CD4-positive, alpha-beta T cell (primary cell): ENCODE data around the gene BCL2L2. TPM values are rescaled to one million over a fixed set of nuclear protein-coding genes. Genes with fewer than 3 reads are reported as not detected.
"Not testable (repeated sequence)": the region's sequence is repeated elsewhere in the genome, so short reads cannot be mapped to it uniquely, and the experiment has no call there.

Experiments
- ATAC-seq: fragments of 200-7000 bp; cut with Tn5 transposase; one replicate; pipeline ENCODE4 v1.10.0; 2022; ENCODE audit warnings: mild to moderate bottlenecking; ENCODE audit not compliant: poor library complexity
- CTCF ChIA-PET: fragments of 350-600 bp; sonication (Branson Sonifier 250); formaldehyde crosslinking; loops from one replicate; lab custom pipeline; 2021; ENCODE audit warnings: antibody characterized with exemption, inconsistent platforms; lab: Charles Lee
- POLR2A ChIA-PET: fragments of 350-600 bp; sonication (Branson Sonifier 250); formaldehyde crosslinking; loops from one replicate; lab custom pipeline; 2021; ENCODE audit warnings: antibody characterized with exemption, inconsistent platforms; lab: Charles Lee
- DNase-seq, 14 experiments: peaks; one replicate each; pipeline ENCODE4 v3.0.0-alpha.2; 2013 to 2020; ENCODE audit warnings: mixed read lengths in 2 of 14
- H3K27ac ChIP-seq, 2 donors: one replicate each; pipeline versions ENCODE4 v1.5.1 to v1.7.0; 2013; ENCODE audit warnings: low read length in 2 of 2, low read depth in 1 of 2, mild to moderate bottlenecking in 1 of 2
- H3K27me3 ChIP-seq, 2 experiments: 1 replicate in 1 of 2; 2 replicates in 1 of 2; pipeline versions ENCODE4 v1.6.1 to v1.7.0; 2013; ENCODE audit warnings: low read length in 2 of 2, control low read depth in 1 of 2, mild to moderate bottlenecking in 1 of 2, moderate library complexity in 1 of 2; ENCODE audit not compliant: insufficient read depth in 2 of 2, control insufficient read depth in 1 of 2
- H3K36me3 ChIP-seq: one replicate; pipeline ENCODE4 v1.6.1; 2013; ENCODE audit warnings: low read length, control low read depth; ENCODE audit not compliant: insufficient read depth
- H3K4me1 ChIP-seq: one replicate; pipeline ENCODE4 v1.6.1; 2013; ENCODE audit warnings: low read length, control low read depth; ENCODE audit not compliant: insufficient read depth
- H3K4me3 ChIP-seq: one replicate; pipeline ENCODE4 v1.5.1; 2013; ENCODE audit warnings: mild to moderate bottlenecking, low read length, moderate library complexity
- H3K9me3 ChIP-seq, 2 experiments: 1 replicate in 1 of 2; 2 replicates in 1 of 2; pipeline versions ENCODE4 v1.6.1 to v1.7.0; 2013; ENCODE audit warnings: low read length in 2 of 2, mild to moderate bottlenecking in 2 of 2, control low read depth in 1 of 2, moderate library complexity in 1 of 2; ENCODE audit not compliant: control insufficient read depth in 1 of 2, insufficient read depth in 1 of 2
- H3K27ac Mint-ChIP-seq: one replicate; pipeline ENCODE4 v1.8.0; 2020; ENCODE audit warnings: mixed read lengths
- H3K27me3 Mint-ChIP-seq: one replicate; pipeline ENCODE4 v1.8.0; 2021; ENCODE audit warnings: mixed read lengths
- H3K36me3 Mint-ChIP-seq: one replicate; pipeline ENCODE4 v1.8.0; 2021; ENCODE audit warnings: low read depth, mixed read lengths
- H3K4me1 Mint-ChIP-seq: one replicate; pipeline ENCODE4 v1.8.0; 2021; ENCODE audit warnings: low read depth, mixed read lengths
- H3K4me3 Mint-ChIP-seq: one replicate; pipeline ENCODE4 v1.8.0; 2020; ENCODE audit warnings: mild to moderate bottlenecking, mixed read lengths
- H3K9me3 Mint-ChIP-seq: one replicate; pipeline ENCODE4 v1.8.0; 2020; ENCODE audit warnings: mixed read lengths
- intact Hi-C, 2 experiments: fragments of 100-400 bp; cut with DNase I in 1 of 2; cut with micrococcal nuclease in 1 of 2; formaldehyde crosslinking; loops; one replicate each; pipeline versions ENCODE4 v1.15.1 to v1.9.0; 2023 to 2025; cut with DNase I, micrococcal nuclease
- total RNA-seq, 174 experiments: library from RNA in 2 of 174; stranded (reverse) in 2 of 174; gene quantifications; one replicate each; pipeline ENCODE4 v1.2.3 and lab custom pipeline; 2021 to 2026
- TF ChIP-seq, protein P1 (sequence below): fragments of 200-600 bp; IDR thresholded peaks from one replicate; pipeline ENCODE4 v1.8.0; 2022; ENCODE audit warnings: antibody characterized with exemption, mild to moderate bottlenecking

The BCL2L2 gene
- total RNA-seq, 2 experiments from 2014 or later, result 2.3 to 3.7 TPM

- CTCF ChIA-PET, result no interaction called here
- no peaks in the 10 kb centered on the region for H3K9me3 ChIP-seq
- H3K27me3 Mint-ChIP-seq, result no peaks in the 10 kb centered on the region
- TF ChIP-seq, protein P1, sequence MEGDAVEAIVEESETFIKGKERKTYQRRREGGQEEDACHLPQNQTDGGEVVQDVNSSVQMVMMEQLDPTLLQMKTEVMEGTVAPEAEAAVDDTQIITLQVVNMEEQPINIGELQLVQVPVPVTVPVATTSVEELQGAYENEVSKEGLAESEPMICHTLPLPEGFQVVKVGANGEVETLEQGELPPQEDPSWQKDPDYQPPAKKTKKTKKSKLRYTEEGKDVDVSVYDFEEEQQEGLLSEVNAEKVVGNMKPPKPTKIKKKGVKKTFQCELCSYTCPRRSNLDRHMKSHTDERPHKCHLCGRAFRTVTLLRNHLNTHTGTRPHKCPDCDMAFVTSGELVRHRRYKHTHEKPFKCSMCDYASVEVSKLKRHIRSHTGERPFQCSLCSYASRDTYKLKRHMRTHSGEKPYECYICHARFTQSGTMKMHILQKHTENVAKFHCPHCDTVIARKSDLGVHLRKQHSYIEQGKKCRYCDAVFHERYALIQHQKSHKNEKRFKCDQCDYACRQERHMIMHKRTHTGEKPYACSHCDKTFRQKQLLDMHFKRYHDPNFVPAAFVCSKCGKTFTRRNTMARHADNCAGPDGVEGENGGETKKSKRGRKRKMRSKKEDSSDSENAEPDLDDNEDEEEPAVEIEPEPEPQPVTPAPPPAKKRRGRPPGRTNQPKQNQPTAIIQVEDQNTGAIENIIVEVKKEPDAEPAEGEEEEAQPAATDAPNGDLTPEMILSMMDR, result no peak
- peaks cover 30% of the 10 kb centered on the region for H3K4me1 ChIP-seq
- no peak overlapping the region for H3K4me3 ChIP-seq
- H3K27me3 ChIP-seq, result no peaks in the 10 kb centered on the region
- no peak overlapping the region for H3K4me3 Mint-ChIP-seq
- peaks cover 34% of the 10 kb centered on the region for H3K4me1 Mint-ChIP-seq
- no peak for DNase-seq
- ATAC-seq, result no peak
- no peak overlapping the region for H3K27ac ChIP-seq
- H3K36me3 Mint-ChIP-seq, result peaks cover 50% of the 10 kb centered on the region
- no peaks in the 10 kb centered on the region for H3K9me3 Mint-ChIP-seq
- intact Hi-C loops, result loop anchor here (5.0 to 10.0 kb wide), 7 partner anchors 38 to 400 kb away; partner anchors contain the start of genes HOMEZ (in 2 of the 2), ACIN1 (in 1 of the 2), C14orf119 (in 1 of the 2) and PRMT5 (in 1 of the 2)
- POLR2A ChIA-PET, result interaction anchor here (0.7 kb wide), 1 partner anchor 225 kb away, joined by 3 read pairs; no protein-coding TSS in a partner anchor
- H3K36me3 ChIP-seq, result peaks cover 32% of the 10 kb centered on the region
- H3K27ac Mint-ChIP-seq, result no peak overlapping the region
Measured at GRCh38 chr14:23324993-23325392, 18.4 kb downstream of the BCL2L2 start.

DNA sequence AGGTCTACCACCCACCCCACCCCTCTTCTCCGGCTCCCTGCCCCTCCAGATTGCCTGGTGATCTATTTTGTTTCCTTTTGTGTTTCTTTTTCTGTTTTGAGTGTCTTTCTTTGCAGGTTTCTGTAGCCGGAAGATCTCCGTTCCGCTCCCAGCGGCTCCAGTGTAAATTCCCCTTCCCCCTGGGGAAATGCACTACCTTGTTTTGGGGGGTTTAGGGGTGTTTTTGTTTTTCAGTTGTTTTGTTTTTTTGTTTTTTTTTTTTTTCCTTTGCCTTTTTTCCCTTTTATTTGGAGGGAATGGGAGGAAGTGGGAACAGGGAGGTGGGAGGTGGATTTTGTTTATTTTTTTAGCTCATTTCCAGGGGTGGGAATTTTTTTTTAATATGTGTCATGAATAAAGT lies 19.1 kb downstream of the BCL2L2 start:
- intact Hi-C loops, result loop anchor here (5.0 to 10.0 kb wide), 4 partner anchors 61 to 401 kb away; partner anchors contain the start of genes ACIN1 (in 1 of the 2), C14orf119 (in 1 of the 2) and PRMT5 (in 1 of the 2)
- ATAC-seq, H3K9me3 Mint-ChIP-seq, H3K27ac ChIP-seq, H3K9me3 ChIP-seq, H3K27me3 ChIP-seq, H3K27ac Mint-ChIP-seq, H3K27me3 Mint-ChIP-seq, H3K4me3 ChIP-seq, DNase-seq, H3K4me3 Mint-ChIP-seq: not testable (repeated sequence)
- Mint-ChIP-seq H3K4me1 (peaks cover 26% of the 10 kb centered on the region), H3K36me3 (peaks cover 50% of the 10 kb centered on the region)
- Histone ChIP-seq H3K4me1 (peaks cover 23% of the 10 kb centered on the region), H3K36me3 (peaks cover 32% of the 10 kb centered on the region)
- ChIA-PET POLR2A (interaction anchor here (2.3 kb wide), 1 partner anchor 23 kb away, joined by 17 read pairs; the partner anchor contains the start of gene PPP1R3E), CTCF (interaction anchor here (1.7 kb wide), 1 partner anchor 24 kb away, joined by 4 read pairs; no protein-coding TSS in a partner anchor)

- H3K27ac Mint-ChIP-seq, result no peak overlapping the region
- no peak overlapping the region for H3K4me3 Mint-ChIP-seq
Measured at GRCh38 chr14:23326491-23327332, 20.1 kb downstream of the BCL2L2 start.

More at GRCh38 chr14:23326491-23327332, 20.1 kb downstream of the BCL2L2 start:
- ATAC-seq (no peak), DNase-seq (no peak)
- no peaks in the 10 kb centered on the region for H3K9me3 Mint-ChIP-seq
- ChIA-PET POLR2A (interaction anchor here (0.6 to 2.3 kb wide), 8 partner anchors 10 to 232 kb away, joined by 3 to 17 read pairs (median 3); partner anchors contain the start of genes ACIN1, C14orf119, PPP1R3E and SLC22A17), CTCF (interaction anchor here (1.7 kb wide), 2 partner anchors 25 to 53 kb away, joined by 4 read pairs; no protein-coding TSS in a partner anchor)
- TF ChIP-seq, protein P1, result no peak
- peaks cover 21% of the 10 kb centered on the region for H3K4me1 Mint-ChIP-seq
- Histone ChIP-seq H3K27ac (no peak overlapping the region), H3K4me1 (peaks cover 22% of the 10 kb centered on the region), H3K36me3 (peaks cover 32% of the 10 kb centered on the region), H3K27me3 (no peaks in the 10 kb centered on the region), H3K4me3 (no peak overlapping the region), H3K9me3 (no peaks in the 10 kb centered on the region)
- intact Hi-C loops, result loop anchor here (5.0 to 10.0 kb wide), 4 partner anchors 62 to 402 kb away; partner anchors contain the start of genes ACIN1 (in 1 of the 2), C14orf119 (in 1 of the 2) and PRMT5 (in 1 of the 2)
- no peaks in the 10 kb centered on the region for H3K27me3 Mint-ChIP-seq
- H3K36me3 Mint-ChIP-seq, result peaks cover 46% of the 10 kb centered on the region
